Brain microvascular endothelial cell (primary cell): ENCODE measurements around the gene HIVEP3.

ENCODE experiments used
- DNase-seq: peaks from one replicate; pipeline ENCODE4 v3.0.0-alpha.2; 2020
- H3K27ac ChIP-seq: fragments of 250-450 bp; sonication (Bioruptor Pico); 2 replicates; pipeline ENCODE4 v1.5.1; 2020; ENCODE audit warnings: mild to moderate bottlenecking, moderate library complexity
- H3K27me3 ChIP-seq: fragments of 250-450 bp; sonication (Bioruptor Pico); replicated peaks from 2 replicates; pipeline ENCODE4 v1.5.1; 2020; ENCODE audit warnings: mild to moderate bottlenecking
- H3K36me3 ChIP-seq: fragments of 250-450 bp; sonication (Bioruptor Pico); replicated peaks from 2 replicates; pipeline ENCODE4 v1.5.1; 2020; ENCODE audit warnings: mild to moderate bottlenecking
- H3K4me3 ChIP-seq: 2 replicates; pipeline ENCODE4 v1.5.1; 2011; ENCODE audit warnings: low read depth, mild to moderate bottlenecking, control low read depth, low read length, moderate library complexity
- CTCF ChIP-seq: IDR thresholded peaks from 2 replicates; pipeline ENCODE4 v1.5.1; 2011; ENCODE audit warnings: low read depth, mild to moderate bottlenecking, moderate library complexity, low read length, control low read depth, inconsistent platforms; ENCODE audit errors: missing control alignments
- in situ Hi-C: cut with HindIII; loops from 2 replicates; pipeline ENCODE4 v1.10.0; 2017; ENCODE audit warnings: low sequenced_read_pairs, low pct_ligation_motif_present

HIVEP3 gene

DNA sequence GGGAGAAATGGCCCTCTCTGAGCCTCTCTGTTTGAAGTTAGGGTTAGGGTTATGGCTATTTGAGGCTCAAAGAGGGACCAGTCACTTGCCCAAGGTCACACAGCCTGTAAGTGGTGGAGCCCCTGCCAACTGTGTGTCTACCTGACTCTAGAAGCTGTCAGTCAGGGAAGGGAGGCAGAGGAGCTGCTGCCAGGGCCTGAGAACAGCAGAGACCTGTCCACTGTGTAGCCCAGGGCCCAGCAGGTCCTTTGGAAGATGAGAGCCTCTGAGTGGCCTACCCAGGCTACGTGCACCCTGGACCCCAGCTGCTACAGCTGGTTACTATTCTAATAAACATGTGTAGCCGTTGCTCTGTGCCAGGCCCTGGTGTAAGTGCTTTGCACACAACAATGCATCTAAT, 419.1 kb downstream of the HIVEP3 start:
- no peak for TF ChIP-seq CTCF
- no peaks in the 10 kb centered on the region for H3K27me3 ChIP-seq
- DNase-seq = no peak
- in situ Hi-C loops = no loop called here
- H3K4me3 ChIP-seq = no peak overlapping the region
- H3K36me3 ChIP-seq = no peaks in the 10 kb centered on the region
- H3K27ac ChIP-seq = no peak overlapping the region

DNA sequence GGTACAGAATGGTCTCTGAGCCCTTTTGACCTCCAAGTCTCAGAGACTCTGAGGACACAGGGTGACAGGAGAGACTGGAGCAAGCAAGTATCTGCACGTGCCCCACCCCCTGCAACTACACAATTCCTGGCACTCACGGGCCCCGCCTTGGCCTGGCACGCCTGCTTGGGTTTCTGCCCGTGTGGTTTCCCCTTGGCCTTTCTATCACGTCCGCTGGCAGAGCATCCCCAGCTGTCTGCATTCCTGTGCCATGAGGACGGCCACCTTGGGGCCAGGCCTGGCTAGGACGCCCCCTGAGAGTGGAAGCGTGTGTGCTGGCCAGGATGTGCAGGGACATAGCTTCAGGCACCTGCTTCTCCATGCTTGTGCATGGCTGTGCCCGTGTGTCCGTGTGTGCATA, 419.9 kb downstream of the HIVEP3 start:
- Histone ChIP-seq H3K36me3 (no peaks in the 10 kb centered on the region), H3K27ac (no peak overlapping the region), H3K4me3 (no peak overlapping the region), H3K27me3 (no peaks in the 10 kb centered on the region)
- TF ChIP-seq CTCF = no peak
- no peak for DNase-seq
- in situ Hi-C loops = no loop called here

DNA sequence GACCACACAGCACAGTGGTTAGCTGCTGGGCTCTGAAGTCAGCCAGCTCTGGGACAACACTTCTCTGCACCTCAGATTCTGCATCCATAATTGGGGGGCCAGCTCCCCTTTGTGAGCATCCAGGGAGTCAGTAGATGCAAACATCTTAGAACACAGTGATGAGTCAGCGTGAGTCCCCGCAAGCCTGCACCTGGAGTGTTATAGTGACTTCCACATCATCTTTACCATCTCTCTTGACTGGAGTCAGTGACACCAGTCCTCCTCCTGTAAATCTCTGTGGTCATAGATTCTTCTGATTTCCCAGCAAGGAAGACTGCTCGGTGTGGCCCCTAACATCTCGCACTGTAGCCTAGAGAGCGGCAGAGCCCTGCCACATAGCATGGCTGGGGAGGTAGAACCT, 420.3 kb downstream of the HIVEP3 start:
- H3K27ac ChIP-seq = no peak overlapping the region
- TF ChIP-seq CTCF = no peak
- no peak overlapping the region for H3K4me3 ChIP-seq
- DNase-seq = no peak
- in situ Hi-C loops = no loop called here
- no peaks in the 10 kb centered on the region for H3K27me3 ChIP-seq
- H3K36me3 ChIP-seq = no peaks in the 10 kb centered on the region

GRCh38 chr1:41497461-41498030, 421.2 kb downstream of the HIVEP3 start:
- in situ Hi-C loops = no loop called here
- DNase-seq = no peak
- Histone ChIP-seq H3K36me3 (no peaks in the 10 kb centered on the region), H3K4me3 (no peak overlapping the region), H3K27ac (no peak overlapping the region), H3K27me3 (no peaks in the 10 kb centered on the region)
- TF ChIP-seq CTCF = no peak

DNA sequence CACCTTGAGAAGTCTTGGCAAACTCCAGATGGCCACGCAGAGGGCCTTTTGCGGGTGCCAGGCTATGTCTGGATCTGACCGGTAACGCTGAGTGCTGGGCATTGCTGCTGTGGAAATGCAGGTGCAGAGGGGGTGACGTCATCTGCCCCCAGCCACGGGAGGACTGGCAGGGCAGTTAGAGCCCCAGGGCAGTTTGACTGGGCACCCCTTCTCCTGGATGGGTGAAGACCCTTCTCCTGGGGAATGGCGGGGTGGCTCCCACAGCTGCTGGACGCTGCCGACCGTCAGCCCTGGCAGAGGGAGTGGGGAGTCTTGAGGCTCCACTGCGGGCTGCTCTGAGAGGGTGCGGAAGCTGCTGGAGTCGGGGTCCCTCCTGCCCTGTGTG, 421.7 kb downstream of the HIVEP3 start:
- no peaks in the 10 kb centered on the region for H3K27me3 ChIP-seq
- H3K36me3 ChIP-seq = no peaks in the 10 kb centered on the region
- DNase-seq = no peak
- no peak overlapping the region for H3K27ac ChIP-seq
- TF ChIP-seq CTCF = no peak
- no peak overlapping the region for H3K4me3 ChIP-seq
- in situ Hi-C loops = no loop called here
